Hematopoietic multipotent progenitor cell treated with erythropoietin and hydrocortisone succinate and interleukin-3 and kit ligand, for 15 days (in vitro differentiated cells): ENCODE results near the gene DAGLB.
"Not testable (repeated sequence)": the region's sequence is repeated elsewhere in the genome, so short reads cannot be mapped to it uniquely, and the experiment has no call there.

ENCODE experiments used
- DNase-seq: peaks from one replicate; pipeline ENCODE4 v3.0.0-alpha.2; 2015; ENCODE audit warnings: low spot score

DAGLB gene

GRCh38 chr7:6430271-6430940, 17.3 kb downstream of the DAGLB start:
- DNase-seq: no peak

- DNase-seq: no peak
These were observed 21.8 kb downstream of the DAGLB start for GRCh38 chr7:6425948-6426347.

- no peak for DNase-seq
These were observed 23.6 kb downstream of the DAGLB start for GRCh38 chr7:6423942-6424701.

GRCh38 chr7:6422926-6423632, 24.7 kb downstream of the DAGLB start:
- DNase-seq: no peak

- no peak for DNase-seq
These were observed 25.7 kb downstream of the DAGLB start for GRCh38 chr7:6422095-6422494.

GRCh38 chr7:6420680-6421079, 27.1 kb downstream of the DAGLB start:
- no peak for DNase-seq

- no peak for DNase-seq
These were observed 28.4 kb downstream of the DAGLB start for GRCh38 chr7:6419310-6419773.

GRCh38 chr7:6417408-6417807, 30.3 kb downstream of the DAGLB start:
- no peak for DNase-seq

GRCh38 chr7:6416516-6417145, 31.1 kb downstream of the DAGLB start:
- no peak for DNase-seq

GRCh38 chr7:6413637-6414036, 34.1 kb downstream of the DAGLB start:
- DNase-seq: no peak

GRCh38 chr7:6409944-6410693, 37.6 kb downstream of the DAGLB start:
- DNase-seq: no peak

- DNase-seq: no peak
These were observed 38.7 kb downstream of the DAGLB start for GRCh38 chr7:6409091-6409490.

- no peak for DNase-seq
These were observed 40.3 kb downstream of the DAGLB start for GRCh38 chr7:6407434-6407833.

- DNase-seq: no peak
These were observed 41.6 kb downstream of the DAGLB start for GRCh38 chr7:6406121-6406520.

GRCh38 chr7:6403907-6404306, 43.8 kb downstream of the DAGLB start:
- no peak for DNase-seq

GRCh38 chr7:6402741-6403140, 45.0 kb downstream of the DAGLB start:
- DNase-seq: no peak

GRCh38 chr7:6402041-6402440, 45.7 kb downstream of the DAGLB start:
- DNase-seq: no peak

- DNase-seq: no peak
These were observed 46.2 kb downstream of the DAGLB start for GRCh38 chr7:6401536-6401935.

GRCh38 chr7:6400243-6401105, 47.3 kb downstream of the DAGLB start:
- not testable (repeated sequence) for DNase-seq

GRCh38 chr7:6399351-6399750, 48.4 kb downstream of the DAGLB start:
- no peak for DNase-seq

- DNase-seq: no peak
These were observed 48.8 kb downstream of the DAGLB start for GRCh38 chr7:6398943-6399342.
